ENCODE results near the gene NME5. TPM values are rescaled to one million over a fixed set of nuclear protein-coding genes. Genes with fewer than 3 reads are reported as not detected.

NME5 gene
- total RNA-seq, 5 donors from 2014 or later (not counting 1 experiment from before 2014, with no cell fraction given) = not detected

- Mint-ChIP-seq H3K4me3 (no peak overlapping the region), H3K9me3 (no peaks in the 10 kb centered on the region), H3K27me3 (no peaks in the 10 kb centered on the region), H3K36me3 (peaks cover 8% of the 10 kb centered on the region), H3K27ac (no peak overlapping the region), H3K4me1 (peaks cover 8 to 14% (median 9%) of the 10 kb centered on the region in 3 donors)
- H3K4me1 ChIP-seq (ENCODE audit: control insufficient read depth in 1 of 2, extremely low read depth in 1 of 2, insufficient read depth in 2 of 2, low read length in 2 of 2) = peaks cover 9 to 21% of the 10 kb centered on the region in 2 experiments
- H3K27ac ChIP-seq (ENCODE audit: low read length) = no peak overlapping the region
- ChIA-PET CTCF (interaction anchor here (0.5 to 1.3 kb wide), 10 partner anchors 26 to 1149 kb away, joined by 3 to 9 read pairs (median 4); partner anchors contain the start of genes CDC23 (in 1 of the 2) and CDC25C (in 1 of the 2)), POLR2A (interaction anchor here in 1 of 2 donors (0.5 kb wide), 1 partner anchor 28 kb away, joined by 4 read pairs; no protein-coding TSS in a partner anchor)
- ATAC-seq (replicated peaks in 1 of 4) (no peak), DNase-seq (peak in 1 of 35 experiments; percentile 4)
- no peaks in the 10 kb centered on the region for H3K9me3 ChIP-seq
- H3K4me3 ChIP-seq (ENCODE audit: control insufficient read depth in 1 of 2, extremely low read depth in 1 of 2, low read length in 1 of 2) = peak overlapping the region; percentile 66 to 97
- peaks cover 0 to 9% of the 10 kb centered on the region in 2 donors for H3K36me3 ChIP-seq (ENCODE audit: control insufficient read depth in 2 of 2, extremely low read depth in 1 of 2, insufficient read depth in 1 of 2, low read length in 1 of 2)
- no peaks in the 10 kb centered on the region for H3K27me3 ChIP-seq (replicated peaks in 1 of 2; ENCODE audit: control insufficient read depth in 2 of 2, extremely low read depth in 1 of 2, insufficient read depth in 2 of 2, low read length in 1 of 2)
- WGBS (ENCODE audit: insufficient coverage) = 11% methylated on average over 11 of the region's 23 CpGs
Observed at GRCh38 chr5:138179277-138179857, 40.1 kb upstream of the NME5 start.

- H3K27me3 Mint-ChIP-seq = no peaks in the 10 kb centered on the region
- peak within 1 kb of the TSS in 1 of 3 donors; percentile 56 for H3K4me3 Mint-ChIP-seq
- ATAC-seq (replicated peaks in 1 of 4) (peak; percentile 90 to 93 (median 93)), DNase-seq (peak; percentile 73 to 92 (median 83))
- no peaks in the 10 kb centered on the region for H3K27me3 ChIP-seq (replicated peaks in 1 of 2; ENCODE audit: control insufficient read depth in 2 of 2, extremely low read depth in 1 of 2, insufficient read depth in 2 of 2, low read length in 1 of 2)
- H3K27ac Mint-ChIP-seq = no peak within 1 kb of the TSS
- H3K36me3 ChIP-seq (ENCODE audit: control insufficient read depth in 2 of 2, extremely low read depth in 1 of 2, insufficient read depth in 1 of 2, low read length in 1 of 2) = peaks cover 0 to 9% of the 10 kb centered on the region in 2 donors
- no peaks in the 10 kb centered on the region for H3K9me3 ChIP-seq
- peaks cover 9 to 21% of the 10 kb centered on the region in 2 experiments for H3K4me1 ChIP-seq (ENCODE audit: control insufficient read depth in 1 of 2, extremely low read depth in 1 of 2, insufficient read depth in 2 of 2, low read length in 2 of 2)
- POLR2A ChIA-PET = interaction anchor here (0.5 to 1.5 kb wide), 2 partner anchors 28 to 159 kb away, joined by 4 to 6 read pairs; partner anchors contain the start of gene FAM53C (in 1 of the 2)
- no peaks in the 10 kb centered on the region for H3K9me3 Mint-ChIP-seq
- H3K36me3 Mint-ChIP-seq = peaks cover 10% of the 10 kb centered on the region
- peaks cover 9 to 14% (median 10%) of the 10 kb centered on the region in 3 donors for H3K4me1 Mint-ChIP-seq
- H3K27ac ChIP-seq (ENCODE audit: low read length) = peak within 1 kb of the TSS; percentile 50
- CTCF ChIA-PET = interaction anchor here (0.5 to 1.9 kb wide), 11 partner anchors 27 to 1150 kb away, joined by 3 to 10 read pairs (median 5); partner anchors contain the start of genes KDM3B (in 2 of the 2), CDC23 (in 1 of the 2), CDC25C (in 1 of the 2) and EGR1 (in 1 of the 2)
- H3K4me3 ChIP-seq (ENCODE audit: control insufficient read depth in 1 of 2, extremely low read depth in 1 of 2, low read length in 1 of 2) = peak within 1 kb of the TSS; percentile 66 to 97
- under 1% methylated on average over 34 of the region's 41 CpGs for WGBS (ENCODE audit: insufficient coverage)
Observed at GRCh38 chr5:138178516-138179276, 39.5 kb upstream of the NME5 start, which contains the start of the genes BRD8 and KIF20A. Gene BRD8 (minus strand): TSS chr5:138178630. CDS start chr5:138178614, 16 bp downstream. Gene KIF20A (plus strand): TSS chr5:138179112. CDS start chr5:138179681, 569 bp downstream.

- 0% methylated on average over 14 of the region's 16 CpGs for WGBS (ENCODE audit: insufficient coverage)
- no peaks in the 10 kb centered on the region for H3K9me3 ChIP-seq
- H3K9me3 Mint-ChIP-seq = no peaks in the 10 kb centered on the region
- peak in 21 of 35 experiments; percentile 3 to 43 (median 13) for DNase-seq
- H3K4me3 Mint-ChIP-seq = no peak overlapping the region
- H3K27me3 Mint-ChIP-seq = no peaks in the 10 kb centered on the region
- H3K4me1 Mint-ChIP-seq = peaks cover 9 to 17% (median 13%) of the 10 kb centered on the region in 3 donors
- peak overlapping the region; percentile 66 to 97 for H3K4me3 ChIP-seq (ENCODE audit: control insufficient read depth in 1 of 2, extremely low read depth in 1 of 2, low read length in 1 of 2)
- H3K36me3 Mint-ChIP-seq = peaks cover 13% of the 10 kb centered on the region
- H3K27ac Mint-ChIP-seq = no peak overlapping the region
- H3K27me3 ChIP-seq (replicated peaks in 1 of 2; ENCODE audit: control insufficient read depth in 2 of 2, extremely low read depth in 1 of 2, insufficient read depth in 2 of 2, low read length in 1 of 2) = no peaks in the 10 kb centered on the region
- peaks cover 0 to 14% of the 10 kb centered on the region in 2 donors for H3K36me3 ChIP-seq (ENCODE audit: control insufficient read depth in 2 of 2, extremely low read depth in 1 of 2, insufficient read depth in 1 of 2, low read length in 1 of 2)
- CTCF ChIA-PET = interaction anchor here (0.5 to 1.9 kb wide), 11 partner anchors 28 to 325 kb away, joined by 3 to 10 read pairs (median 3); partner anchors contain the start of genes KDM3B (in 2 of the 2), EGR1 (in 1 of the 2) and PKD2L2 (in 1 of the 2)
- H3K4me1 ChIP-seq (ENCODE audit: control insufficient read depth in 1 of 2, extremely low read depth in 1 of 2, insufficient read depth in 2 of 2, low read length in 2 of 2) = peaks cover 9 to 21% of the 10 kb centered on the region in 2 experiments
- POLR2A ChIA-PET = interaction anchor here in 1 of 2 donors (0.7 to 1.5 kb wide), 4 partner anchors 35 to 398 kb away, joined by 4 to 6 read pairs (median 4); partner anchors contain the start of genes CDC23, FAM53C and KDM3B
- H3K27ac ChIP-seq (ENCODE audit: low read length) = peak overlapping the region; percentile 50
- ATAC-seq (replicated peaks in 1 of 4) = peak in 2 of 4 experiments; percentile 7 to 23
Observed at GRCh38 chr5:138177941-138178515, 38.8 kb upstream of the NME5 start.

GRCh38 chr5:138170299-138170698, 31.1 kb upstream of the NME5 start:
- Histone ChIP-seq H3K27ac (ENCODE audit: low read length) (no peak overlapping the region), H3K36me3 (ENCODE audit: control insufficient read depth in 2 of 2, extremely low read depth in 1 of 2, insufficient read depth in 1 of 2, low read length in 1 of 2) (peaks cover 9 to 84% of the 10 kb centered on the region in 2 donors), H3K4me3 (ENCODE audit: control insufficient read depth in 1 of 2, extremely low read depth in 1 of 2, low read length in 1 of 2) (no peak overlapping the region), H3K4me1 (ENCODE audit: control insufficient read depth in 1 of 2, extremely low read depth in 1 of 2, insufficient read depth in 2 of 2, low read length in 2 of 2) (no peaks in the 10 kb centered on the region), H3K9me3 (no peaks in the 10 kb centered on the region), H3K27me3 (replicated peaks in 1 of 2; ENCODE audit: control insufficient read depth in 2 of 2, extremely low read depth in 1 of 2, insufficient read depth in 2 of 2, low read length in 1 of 2) (no peaks in the 10 kb centered on the region)
- Mint-ChIP-seq H3K4me3 (no peak overlapping the region), H3K27me3 (no peaks in the 10 kb centered on the region), H3K4me1 (peaks cover 2 to 12% (median 8%) of the 10 kb centered on the region in 3 donors), H3K9me3 (no peaks in the 10 kb centered on the region), H3K27ac (no peak overlapping the region), H3K36me3 (peaks cover 61% of the 10 kb centered on the region)
- CTCF ChIA-PET = interaction anchor here in 1 of 2 donors (0.7 kb wide), 1 partner anchor 286 kb away, joined by 3 read pairs; no protein-coding TSS in a partner anchor
- no peak for DNase-seq
- no peak for ATAC-seq (replicated peaks in 1 of 4)
- POLR2A ChIA-PET = no interaction called here

- H3K4me1 ChIP-seq (ENCODE audit: control insufficient read depth in 1 of 2, extremely low read depth in 1 of 2, insufficient read depth in 2 of 2, low read length in 2 of 2) = no peaks in the 10 kb centered on the region
- no peak overlapping the region for H3K27ac ChIP-seq (ENCODE audit: low read length)
- no peaks in the 10 kb centered on the region for H3K9me3 ChIP-seq
- DNase-seq = no peak
- CTCF ChIA-PET = no interaction called here
- H3K4me3 Mint-ChIP-seq = no peak overlapping the region
- H3K36me3 ChIP-seq (ENCODE audit: control insufficient read depth in 2 of 2, extremely low read depth in 1 of 2, insufficient read depth in 1 of 2, low read length in 1 of 2) = peaks cover 9 to 91% of the 10 kb centered on the region in 2 donors
- peaks cover 0 to 9% (median 5%) of the 10 kb centered on the region in 3 donors for H3K4me1 Mint-ChIP-seq
- no peaks in the 10 kb centered on the region for H3K27me3 ChIP-seq (replicated peaks in 1 of 2; ENCODE audit: control insufficient read depth in 2 of 2, extremely low read depth in 1 of 2, insufficient read depth in 2 of 2, low read length in 1 of 2)
- H3K9me3 Mint-ChIP-seq = no peaks in the 10 kb centered on the region
- no peak overlapping the region for H3K4me3 ChIP-seq (ENCODE audit: control insufficient read depth in 1 of 2, extremely low read depth in 1 of 2, low read length in 1 of 2)
- no peak overlapping the region for H3K27ac Mint-ChIP-seq
- POLR2A ChIA-PET = no interaction called here
- H3K27me3 Mint-ChIP-seq = no peaks in the 10 kb centered on the region
- H3K36me3 Mint-ChIP-seq = peaks cover 69% of the 10 kb centered on the region
- WGBS (ENCODE audit: insufficient coverage) = no CpG with 5 or more reads among the region's 5 CpGs
- ATAC-seq (replicated peaks in 1 of 4) = no peak
Observed at GRCh38 chr5:138169124-138169523, 29.9 kb upstream of the NME5 start.

- Mint-ChIP-seq H3K4me3 (no peak overlapping the region), H3K36me3 (peaks cover 84% of the 10 kb centered on the region), H3K9me3 (no peaks in the 10 kb centered on the region), H3K4me1 (no peaks in the 10 kb centered on the region), H3K27ac (no peak overlapping the region), H3K27me3 (no peaks in the 10 kb centered on the region)
- CTCF ChIA-PET = interaction anchor here in 1 of 2 donors (0.5 kb wide), 1 partner anchor 286 kb away, joined by 7 read pairs; no protein-coding TSS in a partner anchor
- Histone ChIP-seq H3K4me1 (ENCODE audit: control insufficient read depth in 1 of 2, extremely low read depth in 1 of 2, insufficient read depth in 2 of 2, low read length in 2 of 2) (no peaks in the 10 kb centered on the region), H3K36me3 (ENCODE audit: control insufficient read depth in 2 of 2, extremely low read depth in 1 of 2, insufficient read depth in 1 of 2, low read length in 1 of 2) (peaks cover 5 to 100% of the 10 kb centered on the region in 2 donors), H3K9me3 (no peaks in the 10 kb centered on the region), H3K27me3 (replicated peaks in 1 of 2; ENCODE audit: control insufficient read depth in 2 of 2, extremely low read depth in 1 of 2, insufficient read depth in 2 of 2, low read length in 1 of 2) (no peaks in the 10 kb centered on the region), H3K27ac (ENCODE audit: low read length) (no peak overlapping the region), H3K4me3 (ENCODE audit: control insufficient read depth in 1 of 2, extremely low read depth in 1 of 2, low read length in 1 of 2) (no peak overlapping the region)
- ATAC-seq (replicated peaks in 1 of 4) = no peak
- DNase-seq = no peak
- POLR2A ChIA-PET = no interaction called here
Observed at GRCh38 chr5:138163721-138164120, 24.5 kb upstream of the NME5 start.

All from T-cell (primary cell).